ENCODE data around the gene FARP2.

The FARP2 gene

DNA sequence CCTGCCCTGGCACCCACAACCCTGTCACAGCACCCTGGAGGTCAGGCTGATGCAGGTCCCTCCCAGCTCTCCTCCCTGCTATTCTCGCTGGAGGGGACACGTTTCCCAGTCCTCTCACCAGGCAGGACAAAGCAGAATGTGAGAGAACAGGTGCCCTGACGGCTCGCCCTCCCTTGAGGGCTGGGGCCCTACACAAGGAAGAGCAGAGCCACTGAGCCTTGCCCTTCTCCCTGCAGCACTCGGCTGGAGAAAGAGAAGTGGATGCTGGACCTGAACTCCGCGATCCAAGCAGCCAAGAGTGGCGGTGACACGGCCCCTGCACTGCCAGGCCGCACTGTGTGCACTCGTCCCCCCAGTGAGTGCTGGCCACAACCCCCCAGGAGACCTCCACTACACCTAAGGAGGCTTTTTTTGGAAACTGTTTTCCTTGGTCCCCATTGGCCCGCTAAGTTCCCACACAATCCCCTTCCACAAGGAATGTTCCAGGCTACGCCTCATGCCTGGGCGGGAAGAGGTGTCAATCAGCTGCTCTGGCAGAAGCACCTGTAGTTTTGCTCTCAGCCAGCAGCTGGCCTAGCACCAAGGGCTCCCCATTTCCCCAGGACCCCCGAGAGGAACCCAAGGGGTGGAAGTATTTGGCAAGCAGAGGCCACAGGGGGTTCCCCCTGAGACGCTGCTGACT is 134.9 kb downstream of the FARP2 start:
- DNase-seq (ENCODE audit: low spot score) = no peak

DNA sequence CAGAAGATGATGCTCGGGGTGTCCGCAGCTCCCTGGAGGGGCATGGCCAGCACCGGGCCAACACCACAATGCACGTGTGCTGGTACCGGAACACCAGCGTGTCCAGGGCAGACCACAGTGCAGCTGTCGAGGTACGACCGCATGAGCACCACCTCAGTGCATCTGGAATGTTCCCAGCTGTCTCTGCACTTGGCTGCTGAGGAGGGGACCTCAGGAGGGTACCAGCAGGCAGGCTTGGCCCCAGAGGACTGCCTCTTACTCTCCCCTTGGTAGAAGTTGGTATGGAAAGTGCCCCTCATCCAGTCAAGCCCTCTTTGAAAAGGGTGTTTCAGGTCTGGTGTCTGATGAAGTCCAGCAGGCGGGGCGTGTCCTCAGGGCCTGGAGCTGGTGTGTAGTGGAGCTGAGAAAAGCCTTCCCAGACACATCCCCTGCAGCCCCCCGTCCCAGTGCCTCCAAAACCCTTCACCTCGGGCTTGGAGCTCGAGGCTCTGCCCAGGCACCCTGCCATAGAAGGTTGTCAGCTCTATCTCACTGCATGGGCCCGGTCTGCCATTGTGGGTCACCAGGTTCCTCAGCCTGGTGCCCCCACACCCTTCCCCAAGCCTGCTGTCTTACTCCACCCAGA is 135.6 kb downstream of the FARP2 start:
- DNase-seq (ENCODE audit: low spot score) = no peak

DNA sequence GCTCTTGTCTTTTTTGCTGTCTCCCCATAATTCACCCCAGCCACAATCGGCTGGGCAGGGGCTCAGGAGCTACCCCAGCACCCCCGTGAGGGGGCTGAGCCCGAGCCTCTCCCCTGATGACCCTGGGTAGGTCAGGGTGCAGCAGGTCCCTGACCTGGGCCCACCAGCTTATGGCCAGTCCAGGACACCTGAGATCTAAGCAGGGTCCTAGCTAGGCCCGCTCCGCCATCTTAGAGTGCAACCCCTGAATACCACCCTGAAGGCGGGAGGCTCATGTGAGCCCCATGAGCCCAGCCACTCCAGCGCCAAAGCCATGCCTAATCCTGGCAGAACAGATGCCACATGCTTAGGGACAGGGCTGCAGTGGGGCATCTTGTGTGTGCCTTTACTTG is 136.1 kb downstream of the FARP2 start:
- no peak for DNase-seq (ENCODE audit: low spot score)

DNA sequence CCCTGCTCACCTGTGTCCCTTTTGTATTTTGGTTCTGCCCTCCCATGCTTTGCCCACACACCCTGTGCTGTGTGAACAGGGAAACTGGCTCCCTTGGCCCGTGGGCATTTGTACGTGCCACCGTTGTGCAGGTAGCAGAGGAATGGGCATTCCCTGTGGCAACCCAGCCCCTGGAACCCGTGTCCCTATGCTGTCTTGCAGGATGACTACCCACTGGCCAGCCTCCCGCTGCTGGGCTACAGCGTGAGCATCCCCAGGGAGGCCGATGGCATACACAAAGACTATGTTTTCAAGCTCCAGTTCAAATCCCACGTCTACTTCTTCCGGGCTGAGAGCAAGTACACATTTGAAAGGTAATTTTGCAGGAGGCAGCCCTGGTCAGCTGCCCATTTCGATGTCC is 137.0 kb downstream of the FARP2 start:
- DNase-seq (ENCODE audit: low spot score) = no peak

DNA sequence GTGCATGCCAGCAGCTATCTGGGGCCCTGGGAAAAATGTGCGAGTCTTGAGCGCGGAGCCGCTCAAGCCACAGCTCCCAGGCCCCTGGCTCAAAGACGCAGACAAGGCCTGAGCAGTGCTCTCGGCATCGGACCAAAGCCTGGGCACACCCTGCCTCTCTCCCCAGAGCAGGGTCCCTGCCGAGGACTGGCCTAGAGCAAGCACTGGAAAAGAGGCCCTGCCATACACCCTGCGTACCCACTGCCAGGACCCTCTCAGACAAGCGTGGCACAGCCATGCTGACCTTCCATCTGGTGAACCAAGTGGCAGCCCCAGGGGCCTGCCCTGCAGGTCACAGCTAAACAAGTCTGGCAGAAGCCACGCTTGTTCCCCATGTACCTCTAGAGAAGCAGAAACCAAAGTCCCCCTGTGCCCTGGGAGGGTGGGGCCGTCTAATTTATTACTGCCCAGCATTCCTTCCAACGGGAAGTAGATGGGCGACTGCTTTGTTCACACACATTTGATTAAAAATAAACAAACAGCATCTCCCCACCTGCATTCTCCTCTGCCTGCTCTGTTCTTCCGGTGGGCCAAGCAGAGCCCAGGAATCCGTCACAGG is 138.3 kb downstream of the FARP2 start:
- no peak for DNase-seq (ENCODE audit: low spot score)

DNA sequence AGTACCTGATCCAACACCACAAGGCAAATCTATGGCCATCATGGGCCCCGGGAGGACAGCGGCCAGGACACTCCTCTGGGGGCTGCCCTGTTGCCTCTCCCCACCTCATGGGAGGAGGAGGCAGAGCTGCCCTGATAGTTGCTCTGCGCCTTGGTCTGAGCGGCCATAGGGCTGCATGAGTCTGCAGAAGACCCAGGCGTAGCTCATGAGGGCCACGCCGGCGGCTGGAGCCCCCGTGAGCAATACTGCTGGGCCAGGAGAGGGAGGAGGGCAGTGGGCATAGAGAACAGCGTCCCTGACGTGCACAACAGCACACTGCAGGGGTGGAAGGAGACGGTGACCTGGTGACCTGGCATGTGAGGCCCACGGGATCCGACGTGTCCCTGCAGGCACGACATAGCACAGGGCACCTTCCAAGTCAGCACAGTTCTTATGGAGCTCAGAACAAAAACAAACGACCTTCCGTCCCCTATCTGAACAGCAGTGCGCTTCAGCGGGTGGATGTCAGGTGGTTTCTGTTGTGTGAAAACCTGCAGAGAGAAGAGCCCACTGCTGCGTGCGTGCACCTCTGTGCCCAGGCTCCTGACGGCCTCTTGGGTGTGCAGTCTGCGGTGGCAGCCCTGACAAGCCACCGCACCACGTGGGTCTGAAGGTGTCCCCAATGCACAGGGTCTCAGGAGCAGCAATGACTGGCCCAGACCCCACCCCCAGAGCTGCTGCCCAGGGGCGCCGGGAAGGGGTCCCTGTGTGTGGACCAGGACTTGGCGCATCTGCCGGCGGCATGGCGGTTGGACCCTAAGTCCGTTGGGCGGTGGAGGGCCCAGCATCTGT is 139.3 kb downstream of the FARP2 start:
- DNase-seq (ENCODE audit: low spot score) = no peak

DNA sequence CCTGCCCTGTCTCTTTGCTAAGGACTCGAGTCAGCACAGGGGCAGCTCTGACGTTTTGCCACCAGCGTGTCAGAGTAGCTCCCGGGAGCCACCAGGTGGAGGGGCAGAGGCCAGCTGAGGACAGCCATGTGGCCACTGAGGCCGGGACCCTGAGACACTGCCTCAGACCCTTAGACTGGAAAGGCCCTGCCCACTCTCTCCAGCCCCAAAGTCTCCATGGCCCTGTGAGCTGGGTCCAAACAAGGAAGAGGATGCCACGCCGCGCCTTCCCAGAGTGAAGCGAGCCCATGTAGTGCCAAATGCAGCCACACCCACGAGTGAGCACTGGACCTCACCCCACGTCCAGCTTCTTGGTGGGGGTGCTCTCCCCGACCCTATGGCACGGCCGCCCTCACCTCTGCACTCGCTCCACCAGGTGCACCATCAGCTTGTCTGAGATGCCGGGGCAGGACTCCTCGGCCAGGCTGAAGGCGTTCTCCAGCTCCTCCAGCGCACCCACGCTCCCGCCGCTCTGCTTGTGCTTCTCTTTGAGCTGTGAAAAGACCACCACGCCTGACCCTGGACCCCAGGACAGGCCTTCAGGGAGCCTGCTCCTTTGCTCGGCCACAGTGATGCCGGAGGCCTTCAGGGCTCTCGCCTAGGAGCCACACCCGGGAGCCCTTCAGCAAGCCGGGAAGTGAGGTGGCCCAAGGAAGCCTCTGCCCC is 140.1 kb downstream of the FARP2 start:
- no peak for DNase-seq (ENCODE audit: low spot score)

DNA sequence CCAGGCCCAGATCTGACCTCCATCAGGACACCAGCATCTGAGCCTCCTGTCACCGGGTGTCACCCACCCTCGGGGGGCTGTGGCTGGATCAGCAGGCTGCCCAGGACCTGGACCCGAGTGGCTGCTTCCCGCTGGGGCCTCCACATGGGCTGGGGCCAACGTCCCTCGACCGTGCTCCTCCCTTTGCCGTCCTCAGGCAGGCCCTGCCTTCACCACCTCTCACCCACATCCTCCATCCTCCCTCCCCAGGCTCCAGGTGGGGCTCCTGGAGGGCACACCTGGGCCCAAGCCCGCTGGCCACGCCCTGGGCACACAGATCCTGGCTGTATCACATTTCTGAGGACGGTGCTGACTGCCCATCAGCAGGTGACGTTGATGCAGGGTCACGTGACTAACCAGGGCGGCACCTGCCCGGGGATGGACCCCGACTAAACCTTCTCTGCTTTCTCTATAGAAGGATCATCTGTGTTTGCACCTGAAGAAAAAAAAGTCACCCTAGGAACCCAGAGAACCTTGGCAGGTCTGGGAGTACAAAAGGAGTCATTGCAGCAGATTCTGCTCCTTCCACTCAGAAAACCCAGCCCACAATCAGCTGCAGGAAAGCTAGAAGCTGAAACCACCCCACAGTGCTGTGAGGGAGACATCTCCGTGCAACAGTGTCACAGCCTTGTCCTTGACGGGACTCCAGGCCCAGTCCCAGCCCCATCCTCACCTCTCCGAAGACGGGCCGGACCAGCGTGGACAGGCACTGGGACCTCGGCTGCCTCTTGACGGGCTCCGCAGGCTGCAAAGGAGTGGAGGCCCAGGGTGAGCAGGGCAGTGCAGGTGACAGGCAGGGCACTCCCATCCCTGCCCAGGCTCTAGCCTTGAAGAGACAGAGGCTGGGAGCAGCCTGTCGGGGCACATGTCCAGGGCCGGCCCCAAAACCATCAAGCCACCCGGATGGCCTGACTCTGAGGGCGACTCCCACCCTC is 141.1 kb downstream of the FARP2 start:
- DNase-seq (ENCODE audit: low spot score) = no peak

DNA sequence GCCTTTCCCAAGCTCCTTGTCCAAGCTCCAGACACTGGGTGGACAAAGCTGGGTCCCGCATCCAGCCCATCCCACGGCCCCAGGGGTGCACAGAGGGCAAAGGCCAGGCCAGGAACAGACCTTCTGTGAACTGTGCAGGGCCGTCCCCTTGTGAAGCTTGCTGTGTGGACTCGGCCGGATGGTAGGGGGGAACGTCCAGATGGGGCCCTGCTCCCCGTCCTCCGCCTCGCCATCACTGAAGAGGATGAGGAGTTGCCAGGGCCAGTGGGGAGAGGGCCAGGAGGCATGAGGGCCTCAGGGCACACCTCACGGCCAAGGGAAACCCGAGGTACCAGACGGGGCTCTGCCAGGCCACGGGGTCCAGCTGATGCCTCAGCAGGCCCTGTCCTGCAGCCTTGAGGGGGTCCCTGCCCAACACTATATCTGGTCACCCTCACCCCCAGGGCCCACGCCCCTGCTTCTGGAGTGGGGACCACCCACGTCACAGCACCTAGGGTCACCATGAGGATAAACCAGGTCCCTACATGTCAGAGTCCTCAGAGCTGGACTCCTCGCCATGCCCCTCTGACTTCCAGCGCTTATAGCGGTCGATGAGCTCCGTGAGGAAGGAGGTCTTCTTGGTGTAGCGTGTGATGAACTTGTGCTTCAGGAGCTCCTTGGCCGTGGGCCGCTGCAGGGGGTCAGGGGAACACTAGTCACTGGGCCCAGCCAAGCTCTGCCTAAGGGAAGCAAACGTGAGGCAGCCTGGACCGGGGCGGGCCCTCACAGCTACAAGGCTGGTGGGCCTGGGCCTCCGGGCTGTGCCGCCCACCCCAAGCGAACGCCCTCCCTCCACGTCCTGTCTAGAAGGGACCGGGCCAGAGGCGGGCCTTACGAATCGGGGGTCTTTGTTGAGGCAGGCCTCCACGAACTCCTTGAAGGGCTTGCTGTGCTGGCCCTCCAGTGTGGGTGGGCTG is 142.3 kb downstream of the FARP2 start:
- no peak for DNase-seq (ENCODE audit: low spot score)

DNA sequence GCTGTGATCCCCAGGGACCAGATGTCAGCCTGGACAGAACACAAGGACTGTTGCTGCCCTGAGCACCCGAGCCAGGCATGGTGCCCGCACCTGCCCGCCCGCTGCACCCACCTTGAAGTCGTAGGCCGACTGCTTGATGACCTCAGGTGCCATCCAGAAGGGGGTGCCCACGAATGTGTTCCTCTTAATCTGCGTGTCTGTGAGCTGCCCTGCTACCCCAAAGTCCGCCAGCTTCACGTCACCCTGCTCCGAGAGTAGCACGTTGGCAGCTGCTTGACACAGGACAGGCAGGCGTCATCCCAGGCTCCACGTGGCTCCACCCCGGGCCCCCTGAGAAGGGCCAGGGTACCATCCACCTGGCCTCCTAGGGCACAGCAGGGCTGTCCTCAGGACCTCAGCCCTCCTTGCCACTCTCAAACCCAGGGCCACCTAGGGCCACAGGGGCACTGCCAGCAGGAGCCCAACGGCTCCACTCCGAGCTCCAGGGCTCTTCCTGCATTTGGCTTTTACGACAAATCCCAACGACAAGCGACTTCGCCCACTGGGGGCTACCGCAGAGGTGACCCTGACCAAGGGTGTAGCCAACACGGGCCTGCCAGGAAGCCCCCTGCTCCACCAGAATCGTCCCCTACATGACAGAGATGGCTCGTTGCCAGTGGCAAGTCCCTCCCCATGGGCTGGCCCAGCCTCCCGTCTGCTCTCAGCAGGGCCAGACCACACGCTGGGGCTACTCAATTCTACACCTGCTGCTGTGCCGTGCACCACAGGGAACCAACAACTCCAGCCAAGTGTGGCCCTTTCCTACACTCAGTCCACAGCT is 143.3 kb downstream of the FARP2 start:
- DNase-seq (ENCODE audit: low spot score) = no peak

DNA sequence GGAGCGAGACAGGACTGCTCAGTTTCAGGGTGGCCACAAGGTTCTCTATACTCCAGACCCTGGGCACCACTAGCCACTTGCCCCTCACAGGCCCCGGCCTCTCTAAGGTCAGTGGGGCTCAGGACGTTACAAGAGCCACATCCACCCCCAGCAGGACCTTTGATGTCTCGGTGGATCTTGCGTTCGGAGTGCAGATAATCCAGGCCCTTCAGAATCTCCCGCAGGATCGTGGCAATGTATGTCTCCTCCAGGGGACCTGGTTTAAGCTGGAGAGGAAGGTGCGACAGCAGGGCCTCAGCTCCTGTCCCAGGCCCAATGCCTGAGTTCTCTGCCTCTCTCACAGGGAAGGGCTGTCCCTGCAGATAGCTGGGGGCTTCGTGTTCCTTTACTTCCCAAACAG is 143.9 kb downstream of the FARP2 start:
- no peak for DNase-seq (ENCODE audit: low spot score)

DNA sequence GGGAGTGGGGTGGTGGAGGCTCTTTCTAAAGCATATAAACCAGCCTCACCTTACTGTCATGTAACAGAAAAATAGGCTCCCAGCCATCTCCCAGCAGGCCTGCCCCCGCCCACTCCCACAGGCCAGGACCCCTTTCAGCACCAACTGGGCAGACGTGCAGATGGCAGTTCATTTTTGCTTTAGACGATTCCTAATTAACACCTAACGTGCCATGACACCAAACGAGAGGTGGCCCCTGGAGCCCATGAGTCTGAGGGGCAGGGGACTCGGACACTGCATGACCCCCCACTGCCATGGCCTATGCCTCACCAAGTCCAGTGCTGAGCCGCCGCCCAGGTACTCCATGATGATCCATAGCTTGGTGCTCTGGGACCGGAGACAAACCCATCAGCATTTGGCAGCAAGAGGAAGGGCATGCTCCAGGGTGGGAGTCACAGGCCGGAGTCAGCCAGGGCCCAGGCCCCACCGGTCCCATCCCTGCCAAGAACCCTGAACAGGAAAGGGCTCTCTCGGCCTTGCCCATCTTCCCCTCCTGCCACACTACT is 144.4 kb downstream of the FARP2 start:
- no peak for DNase-seq (ENCODE audit: low spot score)

DNA sequence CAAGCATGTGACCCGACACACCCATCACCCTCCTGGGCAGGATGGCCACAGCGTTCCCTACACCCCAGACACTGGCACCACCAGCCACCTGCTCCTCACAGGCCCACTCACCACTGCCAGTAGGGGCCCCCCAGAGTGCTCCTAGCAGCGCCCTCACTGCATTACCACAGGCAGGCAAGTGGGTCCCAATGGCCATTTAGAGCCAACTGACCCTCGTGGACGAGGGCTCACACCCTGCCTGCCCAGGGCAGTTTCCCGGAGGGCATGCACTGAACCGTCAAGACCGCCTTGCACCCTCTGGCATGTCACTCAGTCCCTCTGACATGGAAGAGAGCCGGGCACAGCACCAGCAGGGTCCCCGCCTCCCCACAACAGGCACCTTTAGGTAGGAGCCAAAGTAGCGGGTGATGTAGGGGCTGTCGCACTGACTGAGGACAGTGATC is 145.0 kb downstream of the FARP2 start:
- DNase-seq (ENCODE audit: low spot score) = no peak

DNA sequence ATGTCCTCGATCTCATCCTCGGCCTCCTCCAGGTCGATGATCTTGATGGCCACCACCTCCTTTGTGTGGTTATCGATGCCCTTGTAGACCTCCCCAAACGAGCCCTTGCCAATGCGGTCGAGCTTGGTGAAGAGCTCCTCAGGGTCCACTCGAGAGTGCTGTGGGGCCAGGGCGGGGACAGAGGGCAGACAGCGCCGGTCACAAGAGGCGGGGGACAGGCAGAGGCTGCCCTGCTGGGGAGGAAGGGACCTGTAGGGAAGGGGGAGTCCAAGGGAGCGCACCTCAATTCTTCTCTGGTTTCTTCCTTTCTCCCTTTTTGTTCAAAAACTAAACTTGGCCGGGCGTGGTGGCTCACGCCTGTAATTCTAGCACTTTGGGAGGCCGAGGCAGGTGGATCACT is 145.5 kb downstream of the FARP2 start:
- DNase-seq (ENCODE audit: low spot score) = no peak

DNA sequence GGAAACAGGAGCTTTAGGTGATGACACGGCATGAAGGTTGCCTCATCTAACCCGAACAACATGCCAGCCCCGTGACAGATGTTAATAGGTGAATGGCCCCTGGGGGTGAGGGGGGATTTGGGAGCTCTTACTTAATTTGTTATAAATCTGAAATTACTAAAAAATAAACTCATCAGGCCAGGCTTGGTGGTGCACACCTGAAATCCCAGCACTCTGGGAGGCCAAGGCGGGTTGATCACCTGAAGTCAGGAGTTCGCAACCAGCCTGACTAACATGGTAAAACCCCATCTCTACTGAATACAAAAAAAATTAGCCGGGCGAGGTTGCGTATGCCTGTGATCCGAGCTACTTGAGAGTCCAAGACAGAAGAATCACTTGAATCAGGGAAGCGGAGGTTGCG is 146.2 kb downstream of the FARP2 start:
- DNase-seq (ENCODE audit: low spot score) = no peak

DNA sequence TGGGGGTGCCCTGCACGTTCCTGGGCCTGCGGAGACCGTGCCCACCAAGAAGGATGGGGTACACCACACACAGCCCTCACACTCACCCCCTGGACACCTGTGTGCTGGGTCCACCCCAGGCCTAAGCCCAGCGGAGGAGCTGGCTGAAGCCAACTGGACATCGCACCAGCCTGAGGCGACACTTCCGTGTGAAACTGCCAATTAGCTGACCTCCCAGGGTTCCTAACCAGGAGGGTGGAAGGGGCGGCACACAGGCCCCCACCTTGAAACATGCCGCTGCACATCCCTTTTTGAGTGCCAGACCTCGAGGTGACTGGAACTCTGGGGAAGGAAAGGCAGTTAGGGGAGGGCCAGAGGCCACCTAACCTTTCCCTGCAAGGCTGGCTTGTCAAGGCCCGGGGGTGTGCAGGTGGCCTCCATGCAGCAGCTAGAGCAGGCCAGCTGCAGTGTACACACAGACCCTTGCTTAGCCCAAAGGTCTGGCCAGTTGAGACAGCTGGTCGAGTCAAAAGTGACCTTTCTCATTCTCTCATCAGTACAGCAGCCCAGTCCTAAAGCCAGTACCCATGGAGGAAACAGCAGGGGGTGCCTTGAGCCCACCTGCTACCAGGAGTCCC is 147.8 kb downstream of the FARP2 start:
- no peak for DNase-seq (ENCODE audit: low spot score)

DNA sequence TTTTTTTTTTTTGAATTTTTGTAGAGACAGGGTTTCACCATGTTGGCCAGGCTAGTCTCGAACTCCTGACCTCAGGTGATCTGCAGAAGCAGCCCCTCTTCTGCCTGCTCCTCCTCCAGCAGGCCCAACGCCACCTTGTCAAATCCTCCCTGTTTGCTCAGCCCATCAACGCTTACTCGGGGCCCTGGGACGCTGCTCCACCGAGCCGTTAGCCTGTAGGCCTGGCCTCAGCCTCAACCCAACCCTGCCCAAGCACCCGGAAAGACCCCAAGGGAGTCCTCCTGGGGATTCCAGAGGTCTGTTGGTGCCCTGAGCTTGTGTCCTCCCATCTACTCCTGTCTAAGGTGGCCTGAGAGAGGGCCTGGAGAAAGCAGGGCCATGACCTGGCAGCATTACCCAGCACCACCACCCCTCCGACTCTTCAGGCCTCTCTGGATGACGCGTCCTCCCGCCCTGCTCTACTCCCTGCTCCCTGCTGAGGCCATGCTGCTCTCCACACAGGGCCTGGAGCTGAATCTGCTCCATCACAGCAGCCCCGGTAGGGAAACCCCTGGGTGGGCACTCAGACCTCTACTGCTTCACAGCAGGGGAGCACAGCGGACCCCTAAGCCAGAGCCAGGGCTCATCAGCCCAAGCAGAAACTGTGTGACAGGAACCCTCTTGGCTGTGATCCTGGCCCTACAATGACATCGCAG is 149.1 kb downstream of the FARP2 start:
- no peak for DNase-seq (ENCODE audit: low spot score)

Measured in HuH-7.5 (cell line).